NOMO-1 treated with dmso at 0.1 percent for 144 hours (cell line): Measurements from ENCODE around the gene CDKN1A.
"Not testable (repeated sequence)": the region's sequence is repeated elsewhere in the genome, so short reads cannot be mapped to it uniquely, and the experiment has no call there.

Experiments used
- DNase-seq: peaks from one replicate; lab custom pipeline; 2025; ENCODE audit not compliant: unreplicated experiment; lab: John Stamatoyannopoulos, UW

The CDKN1A gene

GRCh38 chr6:36719126-36719525, 40.6 kb downstream of the CDKN1A start:
- no peak for DNase-seq

- DNase-seq: no peak
Observed at GRCh38 chr6:36720251-36721141, 42.0 kb downstream of the CDKN1A start.

GRCh38 chr6:36721369-36722140, 43.0 kb downstream of the CDKN1A start:
- no peak for DNase-seq

GRCh38 chr6:36722365-36722764, 43.9 kb downstream of the CDKN1A start:
- no peak for DNase-seq

GRCh38 chr6:36722879-36723278, 44.4 kb downstream of the CDKN1A start:
- no peak for DNase-seq

- DNase-seq: not testable (repeated sequence)
Observed at GRCh38 chr6:36723992-36724391, 45.5 kb downstream of the CDKN1A start.

GRCh38 chr6:36724514-36725390, 46.2 kb downstream of the CDKN1A start:
- DNase-seq: no peak

GRCh38 chr6:36725581-36725980, 47.1 kb downstream of the CDKN1A start:
- DNase-seq: no peak

GRCh38 chr6:36727505-36728021, 49.0 kb downstream of the CDKN1A start:
- DNase-seq: peak; percentile 5

- DNase-seq: no peak
Observed at GRCh38 chr6:36728289-36729160, 50.0 kb downstream of the CDKN1A start.

GRCh38 chr6:36729161-36729524, 50.6 kb downstream of the CDKN1A start:
- no peak for DNase-seq

GRCh38 chr6:36730424-36731380, 52.2 kb downstream of the CDKN1A start:
- DNase-seq: no peak

- no peak for DNase-seq
Observed at GRCh38 chr6:36731622-36732310, 53.3 kb downstream of the CDKN1A start.

- no peak for DNase-seq
Observed at GRCh38 chr6:36733300-36733699, 54.8 kb downstream of the CDKN1A start.

GRCh38 chr6:36734486-36735060, 56.1 kb downstream of the CDKN1A start:
- DNase-seq: no peak

GRCh38 chr6:36735110-36736071, 56.9 kb downstream of the CDKN1A start:
- peak; percentile 78 for DNase-seq
